ENCODE results near the gene CEP112. TPM values are rescaled to one million over a fixed set of nuclear protein-coding genes. Genes with fewer than 3 reads are reported as not detected.
A peak's percentile ranks its signal among the peaks of the same experiment; 100 is the strongest.
"Not testable (repeated sequence)": the region's sequence is repeated elsewhere in the genome, so short reads cannot be mapped to it uniquely, and the experiment has no call there.

Gene CEP112
- total RNA-seq, 1 donor from 2014 or later = 18.6 TPM

DNA sequence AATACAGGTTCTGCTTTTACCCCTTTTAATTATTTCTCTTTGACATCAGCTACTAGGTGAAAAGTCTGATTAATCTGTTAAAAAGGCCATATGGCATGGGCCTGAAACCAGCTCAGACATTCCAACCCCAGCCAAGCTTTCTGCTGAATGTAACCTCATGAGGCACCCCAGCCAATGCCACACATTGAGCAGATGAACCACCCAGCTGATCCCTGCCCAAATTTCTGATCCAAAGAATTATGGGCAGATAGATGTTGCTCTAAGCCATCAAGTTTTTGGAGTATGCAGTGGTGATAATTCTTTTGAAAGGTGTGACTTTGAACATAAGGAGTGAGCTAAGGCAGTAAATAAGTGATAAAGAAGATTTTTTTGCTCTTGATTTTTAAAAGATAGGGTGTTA, 452.9 kb downstream of the CEP112 start:
- no peak for DNase-seq (ENCODE audit: low spot score)

DNA sequence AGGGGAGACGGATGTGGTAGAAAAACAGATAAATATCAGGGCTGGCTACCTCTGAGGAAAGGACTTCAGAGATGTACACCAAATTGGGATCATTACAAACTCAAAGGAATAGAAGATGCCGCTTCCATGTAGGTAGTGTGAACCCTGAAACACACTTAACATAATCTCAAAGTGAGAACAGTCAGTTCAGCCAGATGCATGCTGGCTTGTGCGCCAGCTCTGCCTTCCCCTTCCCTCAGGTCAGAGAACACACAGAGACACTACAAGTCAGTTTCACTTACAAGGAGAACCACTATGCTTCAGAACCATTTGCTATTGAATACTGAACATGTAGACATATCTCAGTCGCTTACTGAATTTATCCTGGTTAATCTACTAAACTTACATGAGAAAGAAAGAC, 454.5 kb downstream of the CEP112 start:
- DNase-seq (ENCODE audit: low spot score) = no peak

- DNase-seq (ENCODE audit: low spot score) = no peak
These were observed 458.6 kb downstream of the CEP112 start for GRCh38 chr17:65733314-65733713.

DNA sequence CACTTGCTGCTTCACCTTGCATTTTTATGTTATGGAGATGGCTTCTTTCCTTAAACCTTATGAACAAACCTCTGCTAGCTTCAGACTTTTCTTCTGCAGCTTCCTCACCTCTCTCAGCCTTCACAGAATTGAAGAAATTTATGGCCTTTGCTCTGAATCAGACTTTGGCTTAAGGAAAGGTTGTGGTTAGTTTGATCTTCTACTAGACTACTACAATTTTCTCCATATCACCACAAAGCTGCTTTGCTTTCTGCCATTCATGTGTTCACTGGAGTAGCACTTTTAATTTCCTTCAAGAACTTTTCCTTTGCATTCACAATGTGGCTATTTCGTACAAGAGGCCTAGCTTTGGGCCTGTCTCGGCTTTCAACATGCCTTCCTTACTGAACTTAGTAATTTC, 459.3 kb downstream of the CEP112 start:
- DNase-seq (ENCODE audit: low spot score) = not testable (repeated sequence)

DNA sequence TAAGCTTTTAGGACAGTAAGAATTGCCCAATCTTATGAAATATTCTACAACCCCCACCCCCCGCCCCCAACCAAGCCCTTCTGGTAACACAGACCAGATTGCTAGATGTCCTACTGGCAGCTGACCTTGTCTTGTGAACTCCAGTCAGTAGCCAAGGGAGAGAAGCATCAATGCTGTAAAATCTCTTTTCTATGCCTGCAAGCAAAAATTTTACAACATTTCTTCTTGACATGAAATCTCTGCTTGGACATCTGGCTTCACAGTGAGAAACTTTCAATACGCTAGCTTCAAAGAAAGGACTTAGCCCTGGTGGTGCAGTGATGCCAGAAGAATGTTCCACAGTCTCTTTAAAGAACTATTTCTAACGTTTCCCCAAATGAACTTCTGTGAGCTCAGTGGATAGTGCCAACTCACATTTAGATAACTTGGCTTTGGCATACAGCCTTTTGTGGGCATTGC, 461.2 kb downstream of the CEP112 start:
- DNase-seq (ENCODE audit: low spot score) = no peak

DNA sequence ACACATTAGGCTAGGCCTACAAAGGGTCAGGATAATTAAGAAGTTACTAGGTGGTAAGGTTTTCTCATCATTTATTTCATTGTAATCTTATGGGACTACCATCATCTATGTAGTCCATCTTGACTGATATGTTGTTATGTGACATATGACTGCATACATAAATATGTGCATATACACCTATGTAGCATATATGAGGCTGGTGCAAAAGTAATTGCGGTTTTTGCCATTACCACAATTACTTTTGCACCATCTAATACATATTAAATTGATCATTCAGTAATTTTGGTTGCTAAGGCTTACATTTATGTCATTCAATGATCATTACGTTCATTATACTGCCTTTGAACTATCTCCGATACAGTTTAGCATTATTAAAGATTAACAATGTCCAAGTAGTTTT, 462.7 kb downstream of the CEP112 start:
- DNase-seq (ENCODE audit: low spot score) = no peak

DNA sequence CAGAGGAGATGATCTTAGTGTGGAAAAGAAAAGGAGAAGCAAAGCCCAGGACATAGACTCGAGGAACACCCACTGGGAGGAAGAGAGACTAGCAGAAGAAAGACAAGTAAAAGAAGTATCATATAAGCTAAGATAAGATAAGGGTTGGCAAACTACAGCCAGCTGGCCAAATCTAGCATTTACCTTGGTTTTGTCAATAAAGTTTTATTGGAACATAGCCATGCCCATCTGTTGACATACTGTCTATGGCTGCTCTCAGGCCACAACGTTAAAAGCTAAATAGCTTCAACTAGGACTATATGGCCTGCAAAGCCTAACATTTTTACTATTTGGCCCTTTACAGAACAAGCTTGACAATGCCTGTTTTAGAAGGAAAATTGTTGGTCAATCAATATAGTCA, 464.1 kb downstream of the CEP112 start:
- no peak for DNase-seq (ENCODE audit: low spot score)

DNA sequence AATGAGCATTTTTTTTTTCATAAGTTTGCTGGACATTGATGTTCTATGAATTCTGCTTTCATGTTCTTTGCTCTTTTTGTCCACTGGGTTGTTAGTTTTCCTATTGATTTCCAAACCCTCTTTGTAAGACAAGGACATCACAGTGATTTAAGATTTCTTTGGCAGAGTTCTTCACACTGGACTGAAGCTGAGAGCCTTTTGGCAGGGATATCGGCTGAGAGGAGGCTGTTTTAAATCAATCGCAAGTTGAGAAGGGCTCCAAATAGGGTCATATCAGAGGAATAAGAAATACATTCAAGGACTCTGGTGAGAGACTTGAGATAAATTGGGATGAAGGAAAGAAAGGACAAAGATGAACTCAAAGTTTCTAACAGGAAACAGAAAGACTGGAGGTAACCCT, 464.7 kb downstream of the CEP112 start:
- DNase-seq (ENCODE audit: low spot score) = no peak

GRCh38 chr17:65723431-65724151, 468.3 kb downstream of the CEP112 start:
- DNase-seq (ENCODE audit: low spot score) = no peak

GRCh38 chr17:65718601-65719000, 473.3 kb downstream of the CEP112 start:
- no peak for DNase-seq (ENCODE audit: low spot score)

- DNase-seq (ENCODE audit: low spot score) = peak; percentile 21
These were observed 479.3 kb downstream of the CEP112 start for GRCh38 chr17:65712383-65713267.

DNA sequence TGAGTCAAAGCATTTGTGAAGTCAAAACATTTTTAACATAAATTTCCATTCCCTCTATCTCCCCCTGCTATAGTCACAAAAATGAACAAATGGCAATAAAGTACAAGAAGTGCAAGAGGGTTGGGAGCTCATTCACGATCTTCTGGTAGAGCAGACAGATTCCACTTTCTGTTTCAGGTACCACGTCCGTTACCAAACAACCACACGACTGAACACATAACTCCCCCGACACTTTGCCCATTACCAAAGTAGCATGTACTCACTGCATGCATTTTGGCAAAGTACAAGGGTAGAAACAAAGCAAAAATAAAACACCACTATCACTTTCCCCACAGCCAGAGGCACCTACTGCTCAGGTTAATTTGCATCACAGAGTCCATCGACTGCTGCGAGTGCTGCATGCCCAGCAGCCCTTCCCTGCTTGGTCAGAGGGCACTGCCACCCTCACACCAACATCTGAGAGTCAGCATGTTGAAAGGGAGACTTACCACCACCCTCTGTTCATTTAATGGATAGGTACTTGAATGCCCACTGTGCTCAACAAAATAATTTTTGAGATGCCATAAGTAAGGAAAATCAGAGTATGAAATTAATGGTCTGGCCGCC, 480.2 kb downstream of the CEP112 start:
- no peak for DNase-seq (ENCODE audit: low spot score)

- DNase-seq (ENCODE audit: low spot score) = no peak
These were observed 484.2 kb downstream of the CEP112 start for GRCh38 chr17:65707780-65708179.

DNA sequence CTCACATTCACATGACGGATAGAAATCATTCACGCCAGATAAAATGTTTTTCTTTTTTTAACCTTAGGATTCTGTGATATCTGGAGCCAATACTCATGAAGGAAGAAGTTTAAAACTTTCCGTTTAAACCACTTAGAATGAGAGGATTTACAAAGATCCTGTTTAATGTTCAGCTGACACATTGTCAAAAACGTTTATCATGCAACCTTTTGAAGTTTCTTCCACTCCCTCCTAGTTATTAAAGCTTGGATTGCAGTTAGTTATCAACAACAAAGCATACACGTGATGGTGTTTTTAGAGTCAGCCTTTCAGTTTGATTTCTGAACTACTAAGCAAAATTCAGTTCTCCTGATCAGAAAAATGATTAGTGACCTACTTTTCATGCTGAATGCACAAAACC, 487.2 kb downstream of the CEP112 start:
- no peak for DNase-seq (ENCODE audit: low spot score)

- no peak for DNase-seq (ENCODE audit: low spot score)
These were observed 488.0 kb downstream of the CEP112 start for GRCh38 chr17:65703891-65704290.

DNA sequence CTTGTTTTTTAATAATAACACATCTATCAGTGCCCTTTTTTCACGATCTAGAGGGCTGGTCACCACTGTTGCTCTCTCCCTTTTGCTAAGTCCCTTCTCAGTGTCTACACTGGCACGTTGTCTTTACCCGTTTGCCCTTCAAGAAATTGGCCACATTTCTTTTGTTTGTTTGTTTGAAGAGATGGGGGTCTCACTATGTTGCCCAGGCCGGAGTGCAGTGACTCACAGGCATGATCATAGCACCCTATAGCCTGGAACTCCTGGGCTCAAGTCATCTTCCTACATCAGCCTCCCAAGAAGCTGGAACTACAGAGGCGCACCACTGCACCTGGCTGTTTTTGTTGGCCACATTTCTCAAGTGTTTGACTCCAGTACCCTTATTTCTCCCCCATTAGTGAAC, 492.5 kb downstream of the CEP112 start:
- DNase-seq (ENCODE audit: low spot score) = no peak

- DNase-seq (ENCODE audit: low spot score) = no peak
These were observed 493.4 kb downstream of the CEP112 start for GRCh38 chr17:65698381-65699061.

GRCh38 chr17:65697661-65698060, 494.3 kb downstream of the CEP112 start:
- DNase-seq (ENCODE audit: low spot score) = no peak

DNA sequence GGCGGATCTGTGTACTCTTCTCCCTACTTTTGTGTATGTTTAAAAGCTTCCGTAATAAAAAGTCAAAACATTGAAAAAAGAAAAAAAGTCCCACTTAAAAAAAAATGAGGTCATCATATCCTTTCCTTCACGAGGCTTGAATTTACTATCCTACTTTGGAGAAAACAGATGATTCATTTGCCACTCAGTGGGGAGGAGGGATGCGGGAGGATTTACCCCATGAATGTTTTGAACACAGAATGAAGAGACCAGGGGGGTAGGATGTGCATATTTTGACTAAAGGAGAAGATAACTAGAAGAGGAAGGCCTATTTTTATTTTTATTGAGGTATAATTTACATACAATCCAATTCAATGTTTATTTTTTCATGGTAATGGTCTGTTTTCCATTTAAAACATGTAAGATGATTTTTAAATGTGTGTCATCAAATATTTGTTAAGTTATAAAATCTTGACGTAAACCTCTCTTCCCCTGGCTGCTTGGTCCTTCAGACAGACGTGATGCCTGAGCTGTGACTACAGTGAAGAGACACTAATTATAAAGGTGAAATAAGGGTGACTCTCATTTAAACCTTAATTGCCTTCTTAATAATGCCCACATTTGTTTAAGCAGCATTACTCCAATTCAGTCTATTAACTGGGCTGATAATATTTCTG, 495.1 kb downstream of the CEP112 start:
- no peak for DNase-seq (ENCODE audit: low spot score)

GRCh38 chr17:65694601-65695000, 497.3 kb downstream of the CEP112 start:
- no peak for DNase-seq (ENCODE audit: low spot score)

DNA sequence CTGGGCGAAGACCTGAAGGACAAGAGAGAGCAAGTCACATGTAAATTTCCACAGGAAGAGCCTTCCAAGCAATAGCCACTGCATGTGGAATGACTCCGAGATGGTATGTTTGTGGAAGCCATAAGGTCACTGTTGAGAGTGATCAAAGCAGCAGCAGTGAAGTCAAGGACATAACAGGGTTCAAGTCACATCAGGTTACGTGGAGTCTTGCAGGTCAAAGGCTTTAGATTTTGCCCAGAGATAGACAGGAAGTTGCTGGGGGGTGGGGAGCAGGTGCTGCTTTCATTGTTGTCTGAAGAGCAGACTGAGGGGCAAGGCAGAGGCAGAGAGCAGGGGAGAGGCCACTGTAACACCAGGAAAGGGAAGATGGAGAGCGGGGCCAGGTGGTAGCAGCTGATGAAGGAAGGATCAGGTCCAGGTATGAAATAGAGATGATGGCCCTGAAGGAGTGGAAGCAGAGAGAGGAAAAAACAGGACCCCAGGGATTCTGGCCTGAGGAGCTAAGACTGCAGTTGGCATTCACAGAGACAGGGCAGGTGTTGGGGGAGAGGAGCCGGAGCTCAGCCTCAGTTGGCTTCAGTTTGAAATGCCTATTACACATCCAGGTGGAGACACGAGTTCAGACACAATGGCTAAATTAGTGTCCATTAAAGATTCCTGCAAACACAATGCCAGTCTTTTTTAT, 501.2 kb downstream of the CEP112 start:
- no peak for DNase-seq (ENCODE audit: low spot score)
